HEK293 (cell line): ENCODE results near the gene CEACAM20.

Experiments
- YY1 ChIP-seq: fragments of 450-650 bp; formaldehyde crosslinking; IDR thresholded peaks from 2 replicates; pipeline ENCODE4 v1.5.1; 2018; ENCODE audit warnings: missing biosample characterization, missing genetic modification characterization
- ZIC2 ChIP-seq: fragments of 450-650 bp; formaldehyde crosslinking; IDR thresholded peaks from 2 replicates; pipeline ENCODE4 v1.5.1; 2016; ENCODE audit warnings: missing biosample characterization, missing genetic modification characterization
- ZNF140 ChIP-seq: fragments of 450-650 bp; formaldehyde crosslinking; IDR thresholded peaks from 2 replicates; pipeline ENCODE4 v1.5.1; 2016; ENCODE audit warnings: missing biosample characterization, missing genetic modification characterization
- ZNF157 ChIP-seq: fragments of 450-650 bp; formaldehyde crosslinking; IDR thresholded peaks from 2 replicates; pipeline ENCODE4 v1.5.1; 2016; ENCODE audit warnings: missing biosample characterization, missing genetic modification characterization
- ZNF274 ChIP-seq, 2 experiments: fragments of 200-500 bp in 1 of 2; fragments of 450-650 bp in 1 of 2; sonication (Bioruptor generic) in 1 of 2; formaldehyde crosslinking in 1 of 2; IDR thresholded peaks; 2 replicates each; pipeline versions ENCODE4 v1.5.1 to v1.6.1; 2014 to 2016; ENCODE audit warnings: borderline replicate concordance in 1 of 2, inconsistent platforms in 1 of 2, low read length in 1 of 2, missing biosample characterization in 1 of 2, missing genetic modification characterization in 1 of 2
- ZNF76 ChIP-seq: fragments of 450-650 bp; formaldehyde crosslinking; IDR thresholded peaks from 2 replicates; pipeline ENCODE4; 2016; ENCODE audit warnings: low read depth, missing biosample characterization, missing genetic modification characterization, borderline replicate concordance
- TF ChIP-seq, protein P1 (sequence below): fragments of 450-650 bp; formaldehyde crosslinking; IDR thresholded peaks from 2 replicates; pipeline ENCODE4 v1.5.1; 2016; ENCODE audit warnings: missing biosample characterization, missing genetic modification characterization

- TF ChIP-seq, protein P1, sequence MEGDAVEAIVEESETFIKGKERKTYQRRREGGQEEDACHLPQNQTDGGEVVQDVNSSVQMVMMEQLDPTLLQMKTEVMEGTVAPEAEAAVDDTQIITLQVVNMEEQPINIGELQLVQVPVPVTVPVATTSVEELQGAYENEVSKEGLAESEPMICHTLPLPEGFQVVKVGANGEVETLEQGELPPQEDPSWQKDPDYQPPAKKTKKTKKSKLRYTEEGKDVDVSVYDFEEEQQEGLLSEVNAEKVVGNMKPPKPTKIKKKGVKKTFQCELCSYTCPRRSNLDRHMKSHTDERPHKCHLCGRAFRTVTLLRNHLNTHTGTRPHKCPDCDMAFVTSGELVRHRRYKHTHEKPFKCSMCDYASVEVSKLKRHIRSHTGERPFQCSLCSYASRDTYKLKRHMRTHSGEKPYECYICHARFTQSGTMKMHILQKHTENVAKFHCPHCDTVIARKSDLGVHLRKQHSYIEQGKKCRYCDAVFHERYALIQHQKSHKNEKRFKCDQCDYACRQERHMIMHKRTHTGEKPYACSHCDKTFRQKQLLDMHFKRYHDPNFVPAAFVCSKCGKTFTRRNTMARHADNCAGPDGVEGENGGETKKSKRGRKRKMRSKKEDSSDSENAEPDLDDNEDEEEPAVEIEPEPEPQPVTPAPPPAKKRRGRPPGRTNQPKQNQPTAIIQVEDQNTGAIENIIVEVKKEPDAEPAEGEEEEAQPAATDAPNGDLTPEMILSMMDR (tag by site-specific recombination): no peak
- TF ChIP-seq ZNF140 (tag by site-specific recombination) (no peak), ZIC2 (tag by site-specific recombination) (no peak), ZNF274 (IDR thresholded peaks at IDR 0.05; ENCODE audit: low read length) (no peak), ZNF274 (tag by site-specific recombination; IDR thresholded peaks at IDR 0.05; ENCODE audit: borderline replicate concordance) (no peak), YY1 (tag by site-specific recombination) (no peak), ZNF157 (tag by site-specific recombination) (no peak), ZNF76 (tag by site-specific recombination) (no peak)
Observed at GRCh38 chr19:44499559-44499958, 29.9 kb downstream of the CEACAM20 start.
